Measurements from ENCODE around the gene SPEF2.

Gene SPEF2

DNA sequence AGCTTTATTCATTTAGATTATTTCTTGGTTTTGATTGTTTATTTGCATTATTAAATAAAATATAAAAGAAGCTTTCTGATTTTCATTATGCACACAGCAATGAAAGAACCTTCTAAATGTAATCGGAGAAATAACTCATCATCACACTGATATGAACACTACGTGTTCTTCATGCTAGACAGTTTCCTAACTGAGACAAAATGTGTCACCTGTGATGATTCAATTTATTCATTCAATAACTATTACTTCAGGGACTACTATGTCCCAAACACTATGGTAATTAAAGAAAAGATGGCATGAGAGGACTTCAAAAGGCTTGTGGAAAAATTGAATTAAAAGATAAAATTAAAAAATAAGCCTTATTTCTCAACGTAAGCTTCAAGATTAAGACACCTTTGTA, 118.1 kb downstream of the SPEF2 start:
- DNase-seq = no peak

DNA sequence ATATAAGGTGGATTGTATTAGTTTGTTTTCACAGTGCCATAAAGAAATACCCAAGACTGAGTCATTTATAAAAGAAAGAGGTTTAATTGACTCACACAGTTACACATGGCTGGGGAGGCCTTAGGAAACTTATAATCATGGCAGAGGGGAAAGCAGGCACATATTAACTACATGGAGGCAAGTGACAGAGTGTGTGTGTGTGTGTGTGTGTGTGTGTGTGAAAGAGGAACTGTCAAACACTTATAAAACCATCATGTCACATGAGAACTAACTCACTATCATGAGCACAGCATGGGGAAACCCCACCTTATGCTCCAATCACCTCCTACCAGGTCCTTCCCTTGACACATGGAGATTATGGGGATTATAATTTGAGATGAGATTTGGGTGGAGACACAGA, 118.6 kb downstream of the SPEF2 start:
- DNase-seq = no peak

DNA sequence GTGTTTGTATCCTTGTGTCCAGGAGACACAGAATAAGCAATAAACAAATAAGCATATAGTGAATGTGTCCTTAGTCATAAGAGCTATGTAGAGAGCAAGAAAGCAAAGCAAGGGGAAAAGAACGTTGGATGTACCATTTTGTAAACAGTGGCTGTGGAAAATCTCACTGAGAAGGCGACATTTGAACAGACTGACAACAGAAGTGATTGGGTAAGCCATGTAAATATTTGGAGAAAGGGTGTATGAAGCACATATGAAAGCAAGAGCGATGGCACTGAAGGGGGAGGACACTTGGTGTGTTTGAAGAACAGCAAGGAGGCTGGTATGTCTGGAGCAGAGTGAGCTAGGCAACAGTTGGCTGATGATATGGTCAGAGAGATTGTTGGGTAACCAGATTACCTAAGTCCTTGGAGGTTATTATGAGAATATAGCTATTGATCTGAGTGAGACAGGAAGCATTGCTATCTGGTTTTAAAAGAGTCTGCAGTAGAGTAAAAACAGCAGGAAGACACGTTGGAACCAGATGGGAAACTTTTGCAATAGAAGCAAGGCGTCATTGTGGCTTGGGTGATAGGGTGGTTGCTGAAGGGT, 123.6 kb downstream of the SPEF2 start:
- DNase-seq = no peak

DNA sequence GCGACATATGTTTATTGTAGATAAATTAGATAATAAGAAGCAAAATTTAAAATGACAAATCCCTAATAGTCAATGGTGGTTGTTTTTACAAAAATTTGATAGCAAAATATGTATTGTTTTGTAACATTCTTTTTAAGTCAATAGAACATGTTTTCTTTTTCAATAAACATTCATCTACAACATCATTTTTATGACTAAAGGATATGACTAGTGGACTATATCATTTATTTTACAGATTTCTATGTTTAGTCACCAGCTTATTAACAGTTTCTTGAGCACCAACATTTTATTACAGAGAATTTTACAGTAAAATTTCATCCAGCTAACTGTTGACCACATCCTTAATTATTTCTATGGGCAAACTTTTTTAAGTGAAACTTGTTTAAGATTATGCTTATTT, 124.3 kb downstream of the SPEF2 start:
- DNase-seq = no peak

DNA sequence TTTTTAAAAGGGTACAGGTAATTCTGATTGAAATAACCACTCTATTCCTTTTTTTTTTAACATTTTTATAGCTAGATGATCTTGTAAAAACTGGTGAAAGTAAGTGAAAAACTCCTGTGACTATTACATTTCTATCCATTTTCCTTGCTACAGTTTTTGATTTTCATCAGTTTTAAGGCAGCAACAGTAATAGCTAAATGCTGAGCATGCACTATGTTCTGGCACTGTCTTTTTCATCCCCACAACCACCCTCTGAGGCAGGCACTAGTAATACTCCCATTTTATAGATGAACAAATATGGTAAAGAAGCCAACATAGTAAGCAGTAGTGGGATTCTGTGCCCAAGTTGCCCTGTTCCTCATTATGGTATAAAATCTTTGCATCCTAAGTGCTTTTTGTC, 126.0 kb downstream of the SPEF2 start:
- no peak for DNase-seq

DNA sequence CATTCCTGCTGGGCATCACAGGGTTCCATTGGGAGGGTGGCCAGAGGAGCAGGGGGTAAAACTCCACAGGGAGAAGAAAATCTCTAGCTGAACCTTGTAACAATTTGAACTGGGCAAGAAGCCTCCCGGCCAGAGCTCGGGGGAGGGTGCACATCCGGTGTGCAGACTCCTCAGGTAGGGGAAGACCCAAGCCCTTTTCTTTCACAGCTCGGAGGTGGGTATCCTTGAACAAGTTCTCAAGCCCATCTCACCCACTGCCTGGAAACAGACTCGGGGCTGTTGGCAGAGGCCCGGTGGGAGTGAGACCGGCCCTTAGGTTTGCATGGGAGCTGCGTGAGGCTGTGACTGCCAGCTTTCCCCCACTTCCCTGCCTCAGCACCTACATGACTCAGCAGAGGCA, 127.5 kb downstream of the SPEF2 start:
- no peak for DNase-seq

DNA sequence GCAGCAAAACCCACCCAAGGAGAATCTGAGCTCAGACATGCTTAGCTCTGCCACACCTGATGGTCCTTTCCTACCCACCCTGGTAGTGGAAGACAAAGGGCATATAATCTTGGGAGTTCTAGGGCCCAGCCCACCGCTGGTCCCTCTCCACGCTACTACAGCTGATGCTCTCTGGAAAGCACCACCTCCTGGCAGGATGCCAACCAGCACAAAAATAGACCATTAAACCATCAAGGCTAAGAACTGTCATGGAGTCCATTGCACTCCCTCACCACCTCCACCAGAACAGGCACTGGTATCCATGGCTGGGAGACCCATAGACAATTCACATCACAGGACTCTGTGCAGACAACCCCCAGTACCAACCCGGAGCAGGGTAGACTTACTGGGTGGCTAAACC, 128.0 kb downstream of the SPEF2 start:
- no peak for DNase-seq

DNA sequence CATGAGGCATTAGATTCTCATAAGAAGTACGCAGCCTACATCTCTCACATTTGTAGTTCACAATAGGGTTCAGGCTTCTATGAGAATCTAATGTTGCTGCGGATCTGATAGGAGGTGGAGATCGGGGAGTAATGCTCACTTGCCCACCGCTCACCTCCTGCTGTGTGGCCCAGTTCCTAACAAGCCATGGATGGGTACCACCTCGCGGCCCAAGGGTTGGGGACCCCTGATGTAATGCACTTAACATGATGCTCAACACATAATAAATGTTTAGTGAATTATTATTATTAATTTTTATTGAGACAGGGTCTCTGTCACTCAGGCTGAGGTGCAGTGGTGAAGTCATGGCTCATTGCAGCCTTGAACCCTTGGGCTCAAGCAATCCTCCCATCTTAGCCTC, 134.3 kb downstream of the SPEF2 start:
- no peak for DNase-seq

DNA sequence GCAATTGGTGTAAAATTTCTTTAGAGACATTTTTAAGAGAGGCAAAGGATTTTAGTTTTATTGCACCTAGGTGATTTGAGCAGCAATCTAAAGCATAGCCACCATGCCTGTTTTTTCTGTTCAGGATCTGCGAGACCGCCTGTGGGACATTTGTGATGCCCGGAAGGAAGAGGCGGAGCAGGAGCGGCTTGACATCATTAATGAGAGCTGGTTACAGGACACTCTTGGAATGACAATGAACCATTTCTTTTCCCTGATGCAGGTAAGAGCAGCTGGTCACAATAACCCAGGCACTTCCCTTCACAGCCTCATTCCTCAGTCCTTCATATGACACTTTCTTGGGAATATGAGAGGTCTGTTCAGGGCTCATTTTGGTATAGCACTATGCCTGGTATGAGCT, 135.8 kb downstream of the SPEF2 start:
- DNase-seq = no peak

DNA sequence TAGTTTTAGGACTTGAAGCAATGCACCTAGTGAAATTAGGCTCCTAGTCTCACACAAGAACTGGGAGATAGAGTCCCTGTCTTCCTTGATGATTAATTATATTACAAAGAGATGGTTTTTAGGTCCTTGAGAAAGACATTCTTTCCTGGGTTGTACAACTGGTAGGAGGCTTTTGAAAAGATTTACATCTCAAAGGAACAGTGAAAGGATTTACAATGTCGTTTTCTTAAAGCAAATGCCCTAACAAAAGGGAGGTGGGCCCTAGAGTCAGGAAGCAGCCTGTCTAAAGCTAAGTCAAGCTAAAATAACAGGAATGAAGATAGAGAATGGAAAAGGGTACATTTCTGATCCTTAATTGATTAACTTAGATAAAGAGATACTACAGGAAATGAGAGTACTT, 136.8 kb downstream of the SPEF2 start:
- DNase-seq = no peak

DNA sequence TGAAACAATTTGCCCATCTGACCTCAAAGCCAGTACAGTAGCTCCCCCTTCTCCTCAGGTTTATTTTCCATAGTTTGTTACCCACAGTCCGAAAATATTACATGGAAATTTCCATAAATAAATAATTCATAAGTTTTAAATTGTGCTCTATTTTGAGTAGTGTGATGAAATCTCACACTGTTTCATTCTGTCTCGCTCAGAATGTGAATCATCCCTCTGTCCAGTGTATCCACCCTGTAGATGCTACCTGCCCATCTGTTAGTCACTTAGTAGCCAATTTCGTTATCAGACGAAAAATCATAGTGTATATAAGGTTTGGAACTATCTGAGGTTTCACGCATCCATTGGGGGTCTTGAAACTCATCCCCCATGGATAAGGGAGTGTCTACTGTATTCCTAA, 138.3 kb downstream of the SPEF2 start:
- DNase-seq = no peak

DNA sequence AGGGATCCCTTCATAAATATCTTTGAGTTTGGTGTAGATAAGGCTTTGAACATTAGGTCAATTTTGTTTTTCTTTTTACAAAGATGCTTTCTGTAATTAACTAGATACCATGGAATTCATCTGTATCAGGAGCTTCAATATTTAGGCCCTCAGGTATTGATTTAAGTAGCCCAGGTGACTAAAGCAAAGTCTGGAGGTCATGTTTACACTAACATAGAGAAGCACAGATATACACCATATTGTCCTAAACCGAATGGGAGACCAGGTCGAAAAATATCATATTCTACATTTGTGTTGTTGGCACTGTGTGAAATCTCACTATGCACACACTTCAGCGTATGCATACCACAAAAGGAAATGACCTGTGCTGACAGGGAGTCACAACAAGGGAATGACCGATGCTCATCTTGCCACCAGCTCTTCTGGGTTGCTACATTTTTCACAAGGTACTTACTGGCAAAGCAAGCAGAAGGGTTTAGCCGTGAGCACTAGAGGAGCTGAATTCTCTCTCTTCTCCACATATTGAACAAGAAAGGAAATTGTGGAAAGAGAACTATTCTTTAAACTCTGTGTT, 140.6 kb downstream of the SPEF2 start:
- DNase-seq = no peak

DNA sequence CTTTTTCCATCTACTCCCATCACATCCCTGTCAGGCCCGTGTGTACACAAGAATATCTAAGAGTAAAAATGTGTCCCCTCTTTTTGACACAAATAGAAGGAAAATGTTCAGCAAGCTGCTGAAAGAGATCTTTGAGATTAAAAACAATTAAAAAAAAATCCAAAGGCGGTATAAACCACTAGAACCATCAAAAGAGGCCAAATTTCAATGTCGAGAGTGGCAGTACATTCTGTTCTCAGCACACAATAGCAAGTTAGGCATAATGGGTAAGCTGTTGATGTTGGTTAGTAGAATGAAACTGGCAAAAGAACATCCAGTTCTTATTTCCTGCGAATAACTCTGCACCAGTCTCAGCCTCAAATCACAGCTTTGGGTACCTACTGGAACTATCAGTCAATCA, 143.9 kb downstream of the SPEF2 start:
- DNase-seq = no peak

DNA sequence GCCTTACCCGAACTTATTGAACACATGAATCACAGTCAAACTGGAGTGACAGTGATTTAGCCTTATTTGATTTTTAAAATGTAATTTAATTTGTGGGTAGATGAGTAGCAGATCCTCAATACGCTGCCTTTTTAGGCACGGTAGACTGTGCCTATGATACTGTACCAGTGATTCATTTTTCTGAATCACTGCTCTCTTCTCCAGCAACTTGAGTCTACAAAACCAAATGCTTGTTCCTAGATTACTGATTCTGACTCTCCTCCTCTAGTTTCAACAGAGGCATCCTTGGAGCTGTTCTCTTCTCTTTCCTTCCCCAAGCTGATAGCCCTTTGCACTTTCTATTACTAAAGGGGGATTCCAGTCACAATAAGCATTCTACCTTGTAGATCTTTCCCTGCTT, 144.7 kb downstream of the SPEF2 start:
- no peak for DNase-seq

DNA sequence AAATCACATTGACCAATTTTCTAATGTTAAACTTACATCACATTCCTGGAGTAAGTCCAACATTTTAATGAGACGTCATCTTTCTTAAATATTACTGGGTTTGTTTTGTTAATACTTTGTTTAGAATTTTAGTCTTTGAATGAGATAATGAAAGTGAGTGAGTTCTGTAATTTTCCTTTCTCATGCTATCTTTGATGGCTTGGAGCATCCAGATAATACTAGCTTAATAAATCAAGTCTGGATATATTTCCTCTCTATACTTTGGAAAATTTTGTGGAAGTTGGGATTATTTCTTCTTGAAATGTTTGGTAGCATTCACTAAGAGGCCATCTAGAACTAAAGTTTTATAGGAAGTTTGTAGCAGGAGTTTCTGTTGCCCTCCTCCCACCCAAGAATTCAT, 148.3 kb downstream of the SPEF2 start:
- DNase-seq = no peak

DNA sequence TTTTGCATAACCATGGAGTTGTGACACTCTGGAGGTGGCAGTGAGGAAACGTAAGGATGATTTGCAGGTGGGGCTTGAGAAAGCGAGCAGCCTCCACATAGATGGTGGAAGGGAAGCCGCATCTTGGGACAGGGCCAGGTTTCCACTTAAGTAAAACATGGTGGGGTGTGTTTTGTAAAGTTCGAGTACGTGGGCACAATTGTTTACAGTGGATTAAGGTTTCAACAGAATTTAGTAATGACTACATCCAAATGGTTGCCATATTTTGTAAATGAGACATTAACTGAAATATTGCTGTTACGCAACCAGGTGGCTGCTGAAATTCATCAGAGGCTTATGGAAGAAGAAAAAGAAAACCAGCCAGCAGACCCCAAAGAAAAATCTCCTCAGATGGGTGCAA, 153.6 kb downstream of the SPEF2 start:
- no peak for DNase-seq

DNA sequence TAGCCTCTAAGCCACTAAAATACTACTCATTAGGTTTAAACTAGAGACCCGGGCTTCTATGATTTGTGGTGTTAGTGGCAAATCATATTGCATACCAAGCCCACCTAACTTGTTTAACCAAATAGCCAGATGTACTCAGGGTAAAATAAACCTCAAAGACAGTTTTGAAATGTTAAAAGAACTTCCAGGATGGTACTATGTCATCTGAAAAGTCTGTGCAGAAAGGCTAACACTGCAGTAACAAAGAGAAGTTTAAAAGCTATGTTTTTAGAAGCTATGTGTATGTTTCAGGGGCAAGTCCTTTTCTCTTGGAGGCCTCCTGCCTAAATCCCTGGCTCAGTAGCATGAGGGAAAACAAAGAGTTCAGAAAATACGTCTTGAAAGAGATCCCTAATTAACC, 154.2 kb downstream of the SPEF2 start:
- DNase-seq = no peak

DNA sequence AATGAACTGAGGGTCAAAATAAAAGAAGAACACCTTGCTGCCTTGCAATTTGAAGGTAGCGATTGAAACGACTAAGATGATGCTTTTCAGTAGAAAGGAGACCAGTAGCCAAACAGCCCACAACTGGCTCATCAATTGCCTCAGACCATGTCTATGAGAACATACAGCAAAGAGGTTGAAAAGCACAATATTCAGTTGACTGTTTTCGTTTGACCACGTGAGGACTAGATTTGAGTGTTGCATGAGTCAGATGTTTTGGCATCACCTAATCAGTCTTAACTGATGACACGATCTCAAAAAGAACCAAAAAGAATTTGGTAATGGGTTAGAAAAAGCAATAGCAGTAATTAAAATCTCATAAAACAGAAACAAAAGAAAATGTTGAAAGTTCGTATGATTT, 156.3 kb downstream of the SPEF2 start:
- DNase-seq = no peak

DNA sequence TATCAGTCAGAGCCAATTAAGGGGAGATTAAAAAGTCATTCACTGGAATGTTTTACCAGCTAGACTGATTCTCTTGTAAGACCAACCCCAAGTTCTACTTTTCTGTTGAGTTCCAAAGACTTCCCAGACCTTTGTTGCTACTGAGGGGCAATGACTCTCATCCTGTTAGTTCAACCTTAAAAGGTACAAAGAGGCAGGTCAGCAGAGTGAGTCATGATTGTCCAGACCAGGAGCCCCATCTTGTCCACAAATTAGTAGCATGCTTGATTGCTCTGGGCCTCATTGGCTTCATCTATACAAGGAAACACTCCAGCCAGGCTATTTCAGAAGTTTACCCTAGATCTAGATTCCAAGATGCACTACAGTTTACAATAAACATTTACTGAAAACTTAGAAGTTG, 159.1 kb downstream of the SPEF2 start:
- DNase-seq = no peak

DNA sequence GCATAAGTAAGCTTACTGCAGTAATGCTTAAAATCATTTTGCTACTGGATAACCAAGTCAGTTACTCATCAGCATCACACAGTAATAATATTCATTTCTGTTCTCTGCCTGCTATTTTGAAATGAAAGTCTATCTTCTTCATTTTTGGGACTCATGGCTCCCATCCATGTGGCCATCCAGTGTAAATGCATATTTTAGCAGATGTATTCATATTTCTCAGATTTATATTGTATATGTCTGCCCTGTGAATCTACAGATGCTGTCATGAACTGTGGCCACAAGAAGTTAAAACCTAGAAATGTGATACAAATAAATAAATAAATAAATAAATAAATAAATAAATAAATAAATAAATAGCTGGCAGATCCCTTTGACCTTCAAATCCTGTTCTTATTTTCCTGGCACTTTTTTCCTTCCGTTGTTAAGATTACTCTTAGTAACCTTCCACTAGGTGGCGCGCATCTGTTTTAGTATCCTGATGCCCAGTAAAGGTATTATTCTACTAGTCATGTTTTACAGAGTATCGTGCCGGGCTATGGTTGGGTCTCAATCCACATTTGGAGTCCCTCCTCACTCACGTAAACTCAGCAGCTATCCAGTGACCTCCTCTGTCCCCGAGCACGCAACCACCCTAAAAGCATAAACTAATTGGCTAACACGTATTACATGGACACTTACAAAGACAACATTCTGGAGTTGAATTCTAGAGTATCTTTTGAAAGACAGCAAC, 159.9 kb downstream of the SPEF2 start:
- DNase-seq = peak; percentile 53

DNA sequence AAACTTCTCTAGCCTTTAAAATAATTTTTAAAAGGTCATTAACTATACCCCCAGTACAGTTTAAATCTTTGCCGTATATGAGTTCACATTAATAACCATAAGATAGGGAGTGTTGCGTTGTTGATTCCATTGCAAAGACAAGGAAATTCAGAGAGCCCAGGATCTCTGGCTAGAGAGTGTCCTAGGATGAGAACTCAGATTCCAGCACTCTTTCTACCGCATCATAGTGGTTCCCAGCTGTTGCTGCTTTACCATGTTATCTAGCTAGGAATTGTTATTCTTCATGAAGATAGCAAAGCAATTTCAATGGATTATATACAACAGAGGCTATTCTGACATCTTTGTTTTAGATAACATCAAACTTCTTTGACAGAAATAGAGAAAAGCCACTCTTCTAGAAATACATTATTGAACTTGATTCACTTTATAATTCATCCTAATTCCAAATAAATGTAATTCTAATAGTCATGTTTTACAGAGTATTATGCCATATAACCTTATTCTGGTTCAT, 160.7 kb downstream of the SPEF2 start:
- no peak for DNase-seq

DNA sequence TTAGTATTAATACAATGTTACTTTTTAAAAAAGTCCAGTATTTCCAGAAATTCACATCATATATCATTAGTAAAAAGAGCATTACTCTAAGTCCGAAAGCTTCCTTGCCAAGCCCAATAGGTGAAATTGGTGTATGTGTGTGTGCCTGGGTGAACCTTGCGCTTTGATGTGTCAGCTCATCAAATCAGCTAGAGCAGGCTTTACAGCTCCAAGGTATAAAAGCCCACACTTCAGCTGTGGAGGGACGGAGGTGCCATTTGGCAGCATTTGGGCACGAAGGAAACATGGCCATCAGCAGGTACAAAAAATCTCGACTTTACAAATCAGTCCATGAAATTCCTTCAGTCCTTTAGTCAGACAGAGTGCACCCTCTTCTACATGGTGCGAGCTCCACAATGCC, 162.6 kb downstream of the SPEF2 start:
- DNase-seq = no peak

DNA sequence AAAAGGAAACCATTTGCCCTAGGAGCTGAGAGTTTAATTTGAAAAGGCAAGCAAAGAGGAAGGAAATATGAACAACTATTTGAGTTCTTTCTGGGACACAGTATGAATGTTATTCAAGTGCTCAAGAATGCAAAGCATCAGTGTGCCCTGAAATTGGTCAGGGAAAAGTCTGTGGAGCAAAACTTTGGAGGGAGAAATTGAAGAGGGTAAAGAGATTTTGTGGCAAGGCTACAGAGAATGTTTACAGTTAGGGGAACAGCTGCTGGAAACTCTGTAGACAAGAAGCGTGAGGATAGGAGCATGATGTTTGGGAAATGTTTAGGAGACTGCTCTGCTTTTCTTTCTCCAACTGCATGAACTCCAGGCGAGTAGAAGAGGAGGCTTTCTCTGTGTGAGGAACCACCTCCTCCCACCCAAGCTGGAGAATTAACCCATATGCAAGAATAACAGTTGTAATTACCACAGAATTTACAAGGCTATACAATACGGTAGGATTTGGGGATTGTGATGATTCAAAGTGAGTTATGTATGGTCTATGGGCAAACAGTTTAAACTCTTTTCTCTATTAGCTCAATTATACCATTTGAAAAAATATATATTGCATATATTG, 163.6 kb downstream of the SPEF2 start:
- DNase-seq = no peak

DNA sequence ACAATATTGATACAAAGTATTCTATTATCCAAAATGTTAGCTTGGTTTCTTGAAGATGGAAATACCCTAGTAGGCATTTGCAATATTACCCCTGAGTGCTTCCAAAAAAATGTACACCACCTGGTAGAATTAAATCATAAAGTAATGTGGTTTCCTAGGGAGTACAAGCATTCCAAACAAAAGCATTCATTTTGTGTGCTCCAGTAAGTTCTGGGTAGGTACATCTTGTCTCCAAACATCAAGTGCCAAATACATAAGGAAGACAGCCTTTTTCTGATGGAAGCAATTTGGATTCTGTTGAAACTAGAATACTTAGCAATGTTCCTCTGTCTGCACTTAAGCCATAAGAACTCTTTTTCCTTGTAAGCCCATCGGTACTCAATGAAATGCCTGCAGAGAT, 165.9 kb downstream of the SPEF2 start:
- no peak for DNase-seq
